ENCODE results near the gene KCNB1. TPM values are rescaled to one million over a fixed set of nuclear protein-coding genes. Genes with fewer than 3 reads are reported as not detected.

Gene KCNB1
- total RNA-seq, 1 experiment from 2014 or later, result 0.68 TPM

DNA sequence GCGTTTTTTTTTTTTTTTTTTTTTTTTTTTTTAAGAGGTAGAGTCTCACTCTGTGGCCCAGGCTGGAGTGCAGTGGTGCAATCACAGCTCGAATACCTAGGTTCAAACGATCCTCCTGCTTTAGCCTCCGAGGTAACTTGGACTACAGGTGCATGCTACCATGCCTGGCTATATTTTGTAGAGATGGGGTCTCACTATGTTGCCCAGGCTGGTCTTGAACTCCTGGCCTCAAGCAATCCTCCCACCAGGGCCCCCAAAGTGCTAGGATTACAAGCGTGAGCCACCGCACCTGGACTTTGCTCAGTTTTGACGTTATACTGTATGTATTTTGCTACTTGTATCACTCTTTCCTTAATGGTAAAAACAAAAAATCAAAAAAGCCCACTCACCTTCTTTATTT, 103.1 kb downstream of the KCNB1 start:
- Histone ChIP-seq H3K79me1 (ENCODE audit: insufficient read depth, low read depth, low read length, poor library complexity, severe bottlenecking) (no peaks in the 10 kb centered on the region), H3K9me3 (ENCODE audit: control insufficient read depth, low read depth, low read length) (no peaks in the 10 kb centered on the region), H4K5ac (ENCODE audit: insufficient read length, low read depth, low read length) (no peak overlapping the region), H3K79me2 (ENCODE audit: insufficient read depth, low read length) (no peaks in the 10 kb centered on the region), H2BK120ac (ENCODE audit: low read depth, low read length, poor library complexity, severe bottlenecking) (no peak overlapping the region), H3T11ph (ENCODE audit: low read length) (no peak overlapping the region), H3K27me3 (ENCODE audit: insufficient read depth, low read length) (0 out of 2 replicates have a peak, but pooled peaks cover 2% of the 10 kb centered on the region), H3K23ac (ENCODE audit: insufficient read length, low read depth, low read length) (no peak overlapping the region), H2BK20ac (ENCODE audit: low read depth, low read length, poor library complexity, severe bottlenecking) (no peak overlapping the region), H2BK12ac (ENCODE audit: insufficient read length, low read depth, low read length) (no peak overlapping the region), H3K18ac (ENCODE audit: insufficient read length, low read depth, low read length) (no peak overlapping the region), H3K27ac (ENCODE audit: insufficient read length, low read depth, low read length) (no peak overlapping the region), H3K4me1 (ENCODE audit: insufficient read depth, low read length) (no peaks in the 10 kb centered on the region), H2AFZ (ENCODE audit: low read length) (no peak overlapping the region), H2AK5ac (ENCODE audit: insufficient read length, low read length) (no peak overlapping the region), H2BK5ac (ENCODE audit: insufficient read length, low read length) (no peak overlapping the region), H3K4me2 (ENCODE audit: insufficient read depth, insufficient read length, low read length) (no peak overlapping the region), H3K14ac (ENCODE audit: insufficient read depth, low read length) (no peak overlapping the region), H3K4ac (ENCODE audit: low read depth, low read length) (no peak overlapping the region), H4K8ac (replicated peaks; ENCODE audit: insufficient read length, low read depth, low read length) (no peak overlapping the region), H3K23me2 (ENCODE audit: insufficient read length, low read depth, low read length, poor library complexity, severe bottlenecking) (no peaks in the 10 kb centered on the region), H3K9ac (ENCODE audit: extremely low read depth, insufficient read length, low read length) (no peak overlapping the region), H2BK15ac (ENCODE audit: low read depth, low read length) (no peak overlapping the region), H4K20me1 (ENCODE audit: control insufficient read depth, insufficient read depth, insufficient read length) (no peaks in the 10 kb centered on the region), H3K56ac (ENCODE audit: insufficient read length, low read depth, low read length) (no peak overlapping the region), H4K91ac (ENCODE audit: insufficient read length, low read depth, low read length) (no peak overlapping the region)
- Mint-ChIP-seq H3K9me3 (no peaks in the 10 kb centered on the region), H3K4me1 (peaks cover 14 to 31% of the 10 kb centered on the region in 2 experiments), H3K27me3 (ENCODE audit: low read depth) (peaks cover 7% of the 10 kb centered on the region), H3K36me3 (ENCODE audit: insufficient read depth in 1 of 3, low read depth in 3 of 3) (no peaks in the 10 kb centered on the region), H3K27ac (no peak overlapping the region), H3K4me3 (no peak overlapping the region)
- no CpG with 5 or more reads among the region's 7 CpGs for WGBS (ENCODE audit: extremely low coverage, insufficient read length, low lambda C conversion rate)
- TF ChIP-seq, protein P1, sequence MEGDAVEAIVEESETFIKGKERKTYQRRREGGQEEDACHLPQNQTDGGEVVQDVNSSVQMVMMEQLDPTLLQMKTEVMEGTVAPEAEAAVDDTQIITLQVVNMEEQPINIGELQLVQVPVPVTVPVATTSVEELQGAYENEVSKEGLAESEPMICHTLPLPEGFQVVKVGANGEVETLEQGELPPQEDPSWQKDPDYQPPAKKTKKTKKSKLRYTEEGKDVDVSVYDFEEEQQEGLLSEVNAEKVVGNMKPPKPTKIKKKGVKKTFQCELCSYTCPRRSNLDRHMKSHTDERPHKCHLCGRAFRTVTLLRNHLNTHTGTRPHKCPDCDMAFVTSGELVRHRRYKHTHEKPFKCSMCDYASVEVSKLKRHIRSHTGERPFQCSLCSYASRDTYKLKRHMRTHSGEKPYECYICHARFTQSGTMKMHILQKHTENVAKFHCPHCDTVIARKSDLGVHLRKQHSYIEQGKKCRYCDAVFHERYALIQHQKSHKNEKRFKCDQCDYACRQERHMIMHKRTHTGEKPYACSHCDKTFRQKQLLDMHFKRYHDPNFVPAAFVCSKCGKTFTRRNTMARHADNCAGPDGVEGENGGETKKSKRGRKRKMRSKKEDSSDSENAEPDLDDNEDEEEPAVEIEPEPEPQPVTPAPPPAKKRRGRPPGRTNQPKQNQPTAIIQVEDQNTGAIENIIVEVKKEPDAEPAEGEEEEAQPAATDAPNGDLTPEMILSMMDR (conservative IDR thresholded peaks at IDR 0.05), result no peak
- no peak for DNase-seq

All from H9 (cell line).